HepG2 (cell line): ENCODE data around the gene SCRT2. TPM values are rescaled to one million over a fixed set of nuclear protein-coding genes. Genes with fewer than 3 reads are reported as not detected.

Experiments used
- ATM ChIP-seq: fragments of 450-650 bp; IDR thresholded peaks from 2 replicates; pipeline ENCODE4 v1.7.1; 2017; ENCODE audit warnings: mild to moderate bottlenecking, borderline replicate concordance
- CBX2 ChIP-seq, 2 experiments: fragments of 200-600 bp in 1 of 2; sonication (generic); formaldehyde crosslinking in 1 of 2; IDR thresholded peaks; 2 replicates each; pipeline versions ENCODE4 v1.7.0 to v1.8.1; 2018 to 2022; ENCODE audit warnings: low read depth in 2 of 2, low read length in 1 of 2, mild to moderate bottlenecking in 1 of 2, missing genetic modification reagents in 1 of 2
- CENPT ChIP-seq: sonication (generic); formaldehyde crosslinking; IDR thresholded peaks from 2 replicates; pipeline ENCODE4 v1.8.0; 2022; ENCODE audit warnings: low read depth, mild to moderate bottlenecking, moderate library complexity, missing genetic modification reagents
- GABPB1 ChIP-seq: IDR thresholded peaks from 2 replicates; pipeline ENCODE4 v1.6.1; 2016; ENCODE audit warnings: mild to moderate bottlenecking, missing genetic modification reagents, moderate library complexity, missing compliant biosample characterization
- NFIC ChIP-seq: IDR thresholded peaks from 2 replicates; pipeline ENCODE4 v1.6.1; 2012; ENCODE audit warnings: mild to moderate bottlenecking, low read length, inconsistent platforms
- ZBTB14 ChIP-seq: sonication (generic); formaldehyde crosslinking; IDR thresholded peaks from 2 replicates; pipeline ENCODE4 v1.4.0; 2020; ENCODE audit warnings: missing genetic modification reagents
- ZMAT5 ChIP-seq: sonication (generic); formaldehyde crosslinking; IDR thresholded peaks from 2 replicates; pipeline ENCODE4 v1.5.0; 2020; ENCODE audit warnings: mild to moderate bottlenecking, low read depth, missing genetic modification reagents, borderline replicate concordance
- ZNF468 ChIP-seq: sonication (generic); formaldehyde crosslinking; IDR thresholded peaks from 2 replicates; pipeline ENCODE4 v1.8.0; 2022; ENCODE audit warnings: mild to moderate bottlenecking, moderate library complexity, missing genetic modification reagents
- ZNF572 ChIP-seq: sonication (generic); formaldehyde crosslinking; IDR thresholded peaks from 2 replicates; pipeline ENCODE4 v1.5.1; 2020; ENCODE audit warnings: mild to moderate bottlenecking, missing genetic modification reagents
- ZNF597 ChIP-seq: sonication (generic); formaldehyde crosslinking; IDR thresholded peaks from 2 replicates; pipeline ENCODE4 v1.5.0; 2020; ENCODE audit warnings: missing genetic modification reagents
- ZNF782 ChIP-seq: sonication (generic); formaldehyde crosslinking; IDR thresholded peaks from 2 replicates; pipeline ENCODE4 v1.4.0; 2020; ENCODE audit warnings: missing genetic modification reagents, mild to moderate bottlenecking, borderline replicate concordance
- ZSCAN31 ChIP-seq: sonication (generic); formaldehyde crosslinking; IDR thresholded peaks from 2 replicates; pipeline ENCODE4 v1.5.0; 2020; ENCODE audit warnings: low read depth, mild to moderate bottlenecking, missing genetic modification reagents
- ZXDC ChIP-seq: sonication (generic); formaldehyde crosslinking; IDR thresholded peaks from 2 replicates; pipeline ENCODE4 v1.5.0; 2020; ENCODE audit warnings: mild to moderate bottlenecking, missing genetic modification reagents
- polyA plus RNA-seq, 8 experiments: library from polyadenylated mRNA; depleted of rRNA in 3 of 8; stranded (reverse) in 7 of 8; unstranded in 1 of 8; fragments of >200 nt; fragmentation: Illumina TruSeq in 4 of 8; extraction: Trizol in 4 of 8; gene quantifications; 2 replicates each; pipeline versions ENCODE4 v1.2.1 to v1.2.3, GENCODE V29; 2011 to 2016; ENCODE audit warnings: low read depth in 4 of 8, missing spikeins in 1 of 8, mixed read lengths in 1 of 8; ENCODE audit not compliant: insufficient read depth in 1 of 8
- total RNA-seq, 5 experiments: library from RNA; depleted of rRNA; stranded (reverse); fragments of >200 nt; fragmentation: Illumina TruSeq; extraction: Trizol; gene quantifications; 2 replicates each; pipeline ENCODE4 v1.2.3, GENCODE V29; 2016; ENCODE audit warnings: low read depth in 1 of 5
- TF ChIP-seq, protein P1 (sequence below): sonication (generic); formaldehyde crosslinking; IDR thresholded peaks from 2 replicates; pipeline ENCODE4 v1.5.1; 2020; ENCODE audit warnings: mild to moderate bottlenecking, missing genetic modification reagents
- TF ChIP-seq, protein P2 (sequence below): sonication (generic); formaldehyde crosslinking; IDR thresholded peaks from 2 replicates; pipeline ENCODE4 v1.8.0; 2022; ENCODE audit warnings: missing genetic modification reagents, mild to moderate bottlenecking, moderate library complexity, borderline replicate concordance
- TF ChIP-seq, protein P3 (sequence below): sonication (generic); formaldehyde crosslinking; IDR thresholded peaks from 2 replicates; pipeline ENCODE4 v1.4.0; 2020; ENCODE audit warnings: mild to moderate bottlenecking, missing genetic modification reagents

SCRT2 gene
- total and polyA plus RNA-seq, 2 of the 13 experiments (the other 11 are each of a cell fraction or from before 2014, with no cell fraction given): not detected

DNA sequence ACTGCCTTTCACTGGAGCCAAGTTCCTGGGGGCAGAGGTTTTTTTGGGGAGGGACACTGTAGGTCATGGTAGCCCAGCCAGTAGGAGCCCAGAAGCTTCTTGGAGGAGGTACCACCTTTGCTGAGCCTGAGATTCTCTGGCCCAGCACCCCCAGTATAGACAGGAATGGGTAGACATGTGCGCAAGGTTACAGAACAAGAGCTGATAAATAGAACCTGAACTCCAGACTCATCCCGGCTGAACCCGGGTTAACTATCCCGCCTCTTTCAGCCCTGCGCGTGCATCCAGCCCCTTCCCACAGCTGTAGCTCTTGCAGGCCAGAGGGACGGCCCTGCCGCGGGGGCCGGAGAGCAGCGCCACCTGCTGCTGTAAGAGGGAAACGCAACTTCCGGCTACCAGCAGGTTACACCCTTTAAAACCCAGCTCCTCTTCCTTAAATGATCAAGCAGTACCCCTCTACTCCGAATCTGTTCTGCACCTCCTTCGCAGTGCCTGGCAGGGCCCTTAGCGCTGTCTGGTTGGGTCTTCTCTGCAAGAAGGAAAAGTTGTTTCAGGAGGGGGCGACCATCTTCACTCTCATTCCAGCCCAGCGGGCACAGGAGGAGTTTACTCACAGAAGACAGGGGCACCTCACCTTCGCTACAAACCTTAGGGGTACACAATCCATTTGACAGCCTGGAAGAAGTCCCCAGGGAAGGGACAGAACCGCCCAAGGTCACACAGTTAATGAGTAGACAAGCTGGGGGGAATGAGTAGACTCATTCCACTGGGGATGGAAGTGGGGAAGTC is 30.1 kb downstream of the SCRT2 start (continued):
- TF ChIP-seq, protein P1, sequence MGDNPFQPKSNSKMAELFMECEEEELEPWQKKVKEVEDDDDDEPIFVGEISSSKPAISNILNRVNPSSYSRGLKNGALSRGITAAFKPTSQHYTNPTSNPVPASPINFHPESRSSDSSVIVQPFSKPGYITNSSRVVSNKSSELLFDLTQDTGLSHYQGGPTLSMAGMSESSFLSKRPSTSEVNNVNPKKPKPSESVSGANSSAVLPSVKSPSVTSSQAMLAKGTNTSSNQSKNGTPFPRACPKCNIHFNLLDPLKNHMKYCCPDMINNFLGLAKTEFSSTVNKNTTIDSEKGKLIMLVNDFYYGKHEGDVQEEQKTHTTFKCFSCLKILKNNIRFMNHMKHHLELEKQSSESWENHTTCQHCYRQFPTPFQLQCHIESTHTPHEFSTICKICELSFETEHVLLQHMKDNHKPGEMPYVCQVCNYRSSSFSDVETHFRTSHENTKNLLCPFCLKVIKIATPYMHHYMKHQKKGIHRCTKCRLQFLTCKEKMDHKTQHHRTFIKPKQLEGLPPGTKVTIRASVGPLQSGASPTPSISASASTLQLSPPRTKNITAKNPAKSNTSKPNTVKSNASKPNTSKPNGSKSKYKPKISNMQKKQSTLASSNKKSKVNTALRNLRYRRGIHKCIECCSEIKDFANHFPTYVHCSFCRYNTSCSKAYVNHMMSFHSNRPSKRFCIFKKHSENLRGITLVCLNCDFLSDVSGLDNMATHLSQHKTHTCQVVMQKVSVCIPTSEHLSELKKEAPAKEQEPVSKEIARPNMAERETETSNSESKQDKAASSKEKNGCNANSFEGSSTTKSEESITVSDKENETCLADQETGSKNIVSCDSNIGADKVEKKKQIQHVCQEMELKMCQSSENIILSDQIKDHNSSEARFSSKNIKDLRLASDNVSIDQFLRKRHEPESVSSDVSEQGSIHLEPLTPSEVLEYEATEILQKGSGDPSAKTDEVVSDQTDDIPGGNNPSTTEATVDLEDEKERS (CRISPR knock-in tag): no peak
- TF ChIP-seq ZNF468 (CRISPR knock-in tag): peak; percentile 93; the same call in 1 of the 2 replicates
- TF ChIP-seq CBX2 (IDR thresholded peaks at IDR 0.05; ENCODE audit: low read depth, low read length): no peak
- TF ChIP-seq CBX2 (CRISPR knock-in tag; IDR thresholded peaks at IDR 0.05; ENCODE audit: low read depth): no peak
- TF ChIP-seq ZBTB14 (CRISPR knock-in tag): peak; percentile 41
- peak; percentile 85 for TF ChIP-seq ZSCAN31 (CRISPR knock-in tag)
- TF ChIP-seq, protein P2, sequence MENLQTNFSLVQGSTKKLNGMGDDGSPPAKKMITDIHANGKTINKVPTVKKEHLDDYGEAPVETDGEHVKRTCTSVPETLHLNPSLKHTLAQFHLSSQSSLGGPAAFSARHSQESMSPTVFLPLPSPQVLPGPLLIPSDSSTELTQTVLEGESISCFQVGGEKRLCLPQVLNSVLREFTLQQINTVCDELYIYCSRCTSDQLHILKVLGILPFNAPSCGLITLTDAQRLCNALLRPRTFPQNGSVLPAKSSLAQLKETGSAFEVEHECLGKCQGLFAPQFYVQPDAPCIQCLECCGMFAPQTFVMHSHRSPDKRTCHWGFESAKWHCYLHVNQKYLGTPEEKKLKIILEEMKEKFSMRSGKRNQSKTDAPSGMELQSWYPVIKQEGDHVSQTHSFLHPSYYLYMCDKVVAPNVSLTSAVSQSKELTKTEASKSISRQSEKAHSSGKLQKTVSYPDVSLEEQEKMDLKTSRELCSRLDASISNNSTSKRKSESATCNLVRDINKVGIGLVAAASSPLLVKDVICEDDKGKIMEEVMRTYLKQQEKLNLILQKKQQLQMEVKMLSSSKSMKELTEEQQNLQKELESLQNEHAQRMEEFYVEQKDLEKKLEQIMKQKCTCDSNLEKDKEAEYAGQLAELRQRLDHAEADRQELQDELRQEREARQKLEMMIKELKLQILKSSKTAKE: peak; percentile 67; the same call in 1 of the 2 replicates
- TF ChIP-seq, protein P3, sequence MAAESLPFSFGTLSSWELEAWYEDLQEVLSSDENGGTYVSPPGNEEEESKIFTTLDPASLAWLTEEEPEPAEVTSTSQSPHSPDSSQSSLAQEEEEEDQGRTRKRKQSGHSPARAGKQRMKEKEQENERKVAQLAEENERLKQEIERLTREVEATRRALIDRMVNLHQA (CRISPR knock-in tag): no peak
- TF ChIP-seq CENPT (CRISPR knock-in tag): no peak
- TF ChIP-seq ZMAT5 (CRISPR knock-in tag): no peak
- peak; percentile 92 for TF ChIP-seq GABPB1 (CRISPR knock-in tag)
- no peak for TF ChIP-seq ATM
- TF ChIP-seq ZNF597 (CRISPR knock-in tag): no peak
- TF ChIP-seq ZXDC: 0 out of 2 replicates have a peak, but pooled peaks have one; percentile 51
- TF ChIP-seq ZNF782 (CRISPR knock-in tag): 0 out of 2 replicates have a peak, but pooled peaks have one; percentile 51
- TF ChIP-seq NFIC: peak; percentile 29; the same call in 1 of the 2 replicates
- peak; percentile 90 for TF ChIP-seq ZNF572 (CRISPR knock-in tag)
